GM19468 (cell line): ENCODE data around the gene LPIN1.
"Not testable (repeated sequence)": the region's sequence is repeated elsewhere in the genome, so short reads cannot be mapped to it uniquely, and the experiment has no call there.

Experiments
- ATAC-seq: cut with Tn5 transposase; IDR thresholded peaks from one replicate; pipeline ENCODE4 v1.9.1; 2021; ENCODE audit warnings: mild to moderate bottlenecking, moderate library complexity, moderate number of reproducible peaks; ENCODE audit not compliant: unreplicated experiment; ENCODE audit errors: extremely low read depth

Gene LPIN1

GRCh38 chr2:11805024-11805423 lies 58.6 kb downstream of the LPIN1 start:
- no peak for ATAC-seq

GRCh38 chr2:11805920-11806319 lies 59.5 kb downstream of the LPIN1 start:
- no peak for ATAC-seq

- ATAC-seq, result no peak
Observed at GRCh38 chr2:11807156-11808015, 61.0 kb downstream of the LPIN1 start.

DNA sequence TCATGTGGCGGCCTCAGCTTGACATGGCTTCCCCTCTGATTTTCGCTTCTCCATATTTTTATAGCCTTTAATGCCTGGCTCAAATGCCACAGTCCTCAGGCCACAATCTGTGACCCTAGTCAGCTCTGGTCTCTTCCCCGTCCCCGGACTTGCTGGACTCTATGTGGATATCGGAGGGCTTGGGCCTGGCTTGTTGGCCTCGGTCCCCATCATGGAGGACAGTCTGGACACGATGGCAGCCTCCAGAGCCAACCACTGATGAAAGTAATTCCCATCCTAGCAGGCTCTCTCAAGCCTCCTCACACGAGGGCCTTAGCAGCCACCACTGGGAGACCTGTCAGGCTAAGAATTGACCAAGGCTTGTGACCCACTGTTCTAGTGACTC lies 61.6 kb downstream of the LPIN1 start:
- ATAC-seq, result no peak

DNA sequence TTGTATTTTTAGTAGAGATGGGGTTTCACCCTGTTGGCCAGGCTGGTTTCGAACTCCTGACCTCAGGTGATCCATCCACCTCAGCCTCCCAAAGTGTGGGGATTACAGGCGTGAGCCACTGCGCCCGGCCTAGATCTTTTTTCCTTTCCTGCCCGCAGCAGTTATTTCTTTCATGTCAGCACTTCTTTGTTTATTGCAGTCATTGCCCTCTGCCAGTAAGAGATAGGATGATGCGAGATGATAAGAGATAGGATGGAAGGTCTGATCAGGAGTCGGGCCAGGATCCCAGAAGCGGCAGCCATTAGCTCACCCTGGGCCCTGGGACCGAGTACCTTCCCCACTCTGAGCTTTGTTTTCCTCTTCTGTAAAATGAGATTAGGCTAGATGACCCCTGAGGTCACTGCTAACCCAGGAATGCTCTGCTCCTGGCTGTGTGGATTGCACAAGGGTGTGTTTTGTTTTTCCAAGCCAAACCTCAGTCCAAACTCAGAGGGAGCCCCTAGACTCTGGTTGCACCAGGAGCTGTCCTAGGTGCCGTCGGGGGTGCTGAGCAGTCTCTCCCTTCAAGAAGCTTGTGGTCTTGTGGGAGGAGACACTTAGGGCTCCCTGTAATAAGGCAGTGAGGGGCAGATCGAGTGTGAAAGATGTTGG lies 63.3 kb downstream of the LPIN1 start:
- ATAC-seq, result no peak

- ATAC-seq, result no peak
Observed at GRCh38 chr2:11810237-11810977, 64.0 kb downstream of the LPIN1 start.

DNA sequence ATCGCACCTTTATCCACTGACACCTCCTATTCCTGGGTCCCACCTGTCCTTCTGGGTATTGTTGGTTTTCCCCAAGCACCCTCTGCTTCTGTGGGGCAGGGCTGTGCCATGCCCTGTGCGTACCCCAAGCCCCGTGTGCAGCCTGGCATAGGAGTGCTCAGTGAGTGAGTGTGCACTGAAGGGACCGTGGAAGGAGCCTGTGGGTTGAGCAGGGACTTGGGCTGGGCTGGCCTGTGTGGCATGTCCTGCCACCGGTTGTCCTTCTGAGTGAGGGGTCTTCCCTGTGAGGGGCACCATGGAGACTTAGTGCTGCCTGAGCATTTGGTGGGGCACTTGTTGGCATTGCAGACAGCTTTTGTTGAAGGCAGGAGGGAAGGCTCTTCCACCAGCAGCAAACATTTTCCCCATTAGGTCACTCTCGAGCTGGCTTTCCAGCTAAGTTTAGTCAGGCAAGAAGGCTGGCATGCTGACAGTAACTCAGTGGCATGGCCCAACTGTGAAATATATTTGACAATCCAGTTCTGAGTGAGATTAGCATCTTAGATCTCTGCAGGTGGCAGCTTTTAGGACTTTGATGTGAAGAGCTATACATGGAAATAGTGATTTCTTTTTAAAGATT lies 64.7 kb downstream of the LPIN1 start:
- ATAC-seq, result no peak

DNA sequence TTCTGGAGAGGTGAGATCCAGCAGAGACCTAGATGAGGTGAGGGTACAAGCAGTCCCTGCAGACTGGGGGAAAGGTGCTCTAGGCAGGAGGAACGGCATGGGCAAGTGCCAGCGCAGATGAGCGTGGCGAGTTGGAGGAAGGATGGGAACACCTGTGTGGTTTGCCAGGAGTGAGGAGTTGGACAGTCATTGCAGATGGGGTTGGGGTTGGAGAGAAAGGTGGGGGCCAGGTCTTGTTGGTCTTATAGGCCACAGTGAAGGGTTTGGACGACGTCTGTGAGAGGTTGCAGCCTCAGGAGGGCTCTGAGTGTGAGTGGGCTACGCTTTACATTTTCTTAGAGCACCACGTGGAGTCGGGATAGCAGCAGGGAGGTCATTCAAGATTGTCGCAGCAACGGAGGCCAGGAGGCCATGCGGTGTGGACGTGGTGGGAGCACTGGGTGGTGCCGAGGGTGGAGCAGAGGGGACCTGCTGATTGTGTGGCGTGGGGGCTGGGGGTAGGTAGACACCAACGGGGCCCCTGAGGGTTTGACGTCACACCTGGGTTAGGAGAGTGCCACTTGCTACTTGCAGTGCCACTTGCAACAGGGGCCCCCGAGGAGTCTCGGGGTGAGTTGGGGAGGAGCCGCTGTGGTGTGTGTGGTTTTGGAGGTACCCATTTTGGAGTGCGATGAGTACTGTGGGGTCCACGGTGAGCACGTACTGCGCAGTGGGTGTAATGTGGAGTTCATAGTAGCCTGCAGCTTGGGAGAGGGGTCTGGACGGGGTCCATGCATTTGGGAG lies 66.2 kb downstream of the LPIN1 start:
- ATAC-seq, result no peak

- not testable (repeated sequence) for ATAC-seq
Observed at GRCh38 chr2:11813345-11813744, 66.9 kb downstream of the LPIN1 start.

- no peak for ATAC-seq
Observed at GRCh38 chr2:11813951-11814350, 67.5 kb downstream of the LPIN1 start.

- ATAC-seq, result no peak
Observed at GRCh38 chr2:11814979-11815510, 68.6 kb downstream of the LPIN1 start.

GRCh38 chr2:11816935-11817334 lies 70.5 kb downstream of the LPIN1 start:
- not testable (repeated sequence) for ATAC-seq

- ATAC-seq, result no peak
Observed at GRCh38 chr2:11819235-11819729, 72.8 kb downstream of the LPIN1 start.

GRCh38 chr2:11820650-11821049 lies 74.2 kb downstream of the LPIN1 start:
- no peak for ATAC-seq

DNA sequence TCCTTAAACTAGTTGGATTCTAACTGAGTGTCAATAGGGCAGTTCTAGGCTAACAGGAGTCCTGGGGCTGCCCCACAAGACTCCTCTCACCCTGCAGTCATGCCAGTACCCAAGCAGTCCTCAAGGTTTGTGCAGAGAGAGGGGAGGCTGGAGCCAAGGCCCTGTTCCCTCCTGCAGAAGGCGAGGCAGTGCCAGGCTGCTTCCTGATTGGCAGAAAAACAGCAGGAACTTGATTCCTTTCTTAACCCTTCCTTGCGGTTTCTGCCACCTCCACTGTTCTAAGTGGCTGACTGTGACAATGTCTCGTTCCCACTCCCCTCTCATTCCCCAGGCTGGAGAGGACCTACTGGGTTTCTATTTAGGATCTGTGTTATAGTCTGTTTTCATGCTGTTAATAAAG lies 75.3 kb downstream of the LPIN1 start:
- ATAC-seq, result no peak

DNA sequence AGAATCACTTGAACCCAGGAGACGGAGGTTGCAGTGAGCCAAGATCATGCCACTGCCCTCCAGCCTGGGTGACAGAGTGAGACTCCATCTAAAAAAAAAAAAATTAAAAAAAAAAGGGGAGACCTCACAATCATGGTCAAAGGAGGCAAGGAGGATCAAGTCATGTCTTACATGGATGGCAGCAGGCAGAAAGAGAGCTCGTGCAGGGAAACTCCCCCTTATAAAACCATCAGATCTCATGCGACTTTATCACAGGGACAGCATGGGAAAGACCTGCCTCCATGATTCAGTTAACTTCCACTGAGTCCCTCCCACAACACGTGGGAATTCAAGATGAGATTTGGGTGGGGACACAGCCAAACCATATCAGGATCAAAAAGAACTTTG lies 75.9 kb downstream of the LPIN1 start:
- ATAC-seq, result not testable (repeated sequence)

- no peak for ATAC-seq
Observed at GRCh38 chr2:11822746-11823451, 76.5 kb downstream of the LPIN1 start.

- ATAC-seq, result no peak
Observed at GRCh38 chr2:11824901-11825828, 78.7 kb downstream of the LPIN1 start.
